HG03108 (cell line): ENCODE measurements around the gene LHPP.

Source experiments
- ATAC-seq: cut with Tn5 transposase; IDR thresholded peaks from one replicate; pipeline ENCODE4 v1.9.1; 2021; ENCODE audit warnings: moderate library complexity; ENCODE audit not compliant: unreplicated experiment

Gene LHPP

GRCh38 chr10:124592101-124592500 lies 130.5 kb downstream of the LHPP start:
- no peak for ATAC-seq

GRCh38 chr10:124592736-124593430 lies 131.3 kb downstream of the LHPP start:
- no peak for ATAC-seq

- ATAC-seq, result no peak
Observed at GRCh38 chr10:124593431-124593985, 131.9 kb downstream of the LHPP start.

- ATAC-seq, result no peak
Observed at GRCh38 chr10:124594240-124594639, 132.6 kb downstream of the LHPP start.

- no peak for ATAC-seq
Observed at GRCh38 chr10:124595143-124595883, 133.7 kb downstream of the LHPP start.

DNA sequence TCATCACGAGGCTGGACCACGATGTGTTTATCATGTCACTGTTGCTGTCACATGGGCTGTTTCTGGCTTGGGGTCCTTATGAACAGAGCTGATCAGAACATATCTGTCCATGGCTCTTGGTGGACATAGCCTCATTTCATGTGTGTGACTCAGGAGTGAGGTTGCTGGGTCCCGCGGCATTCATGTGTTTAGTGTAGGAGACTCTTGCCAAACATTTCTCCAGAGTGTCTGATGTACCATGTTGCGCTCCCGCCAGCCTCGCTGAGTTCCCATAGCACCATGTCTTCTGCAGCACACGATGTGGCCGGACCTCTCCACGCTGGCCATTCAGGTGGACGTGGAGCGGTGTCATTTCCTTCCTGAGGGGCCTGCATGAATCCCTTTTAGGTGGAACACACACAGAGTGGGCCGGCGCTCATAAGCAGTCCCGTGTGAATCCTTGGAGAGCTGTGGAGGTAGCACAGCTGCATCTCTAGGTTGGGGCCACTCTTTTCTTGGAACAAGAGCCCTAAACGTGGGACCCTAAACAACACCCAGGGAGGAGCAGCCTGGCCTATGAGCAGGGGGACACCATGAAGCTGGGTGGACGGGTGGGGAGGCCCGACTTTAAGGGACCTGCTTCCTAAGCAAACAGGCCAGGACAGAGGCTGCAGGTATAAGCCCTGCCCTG lies 134.6 kb downstream of the LHPP start:
- ATAC-seq, result no peak

GRCh38 chr10:124596962-124597845 lies 135.6 kb downstream of the LHPP start:
- ATAC-seq, result no peak

DNA sequence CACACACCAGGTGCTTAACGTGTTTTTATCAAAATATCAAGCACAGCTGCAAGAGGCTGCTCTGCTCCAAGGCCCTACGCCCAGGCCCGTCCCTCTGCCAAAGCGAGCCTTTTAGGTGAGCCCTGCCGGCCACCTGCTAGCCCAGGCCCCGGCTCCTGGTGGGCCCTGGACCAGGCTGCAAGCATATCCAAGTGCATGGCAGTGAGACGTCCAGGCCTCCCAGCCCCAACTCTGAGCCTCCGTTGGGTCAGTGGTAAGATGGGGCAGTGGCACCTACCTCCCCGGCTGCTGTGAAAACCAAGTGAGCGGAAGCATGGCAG lies 136.2 kb downstream of the LHPP start:
- ATAC-seq, result no peak

- no peak for ATAC-seq
Observed at GRCh38 chr10:124598196-124598595, 136.6 kb downstream of the LHPP start.

GRCh38 chr10:124598773-124599587 lies 137.4 kb downstream of the LHPP start:
- no peak for ATAC-seq

DNA sequence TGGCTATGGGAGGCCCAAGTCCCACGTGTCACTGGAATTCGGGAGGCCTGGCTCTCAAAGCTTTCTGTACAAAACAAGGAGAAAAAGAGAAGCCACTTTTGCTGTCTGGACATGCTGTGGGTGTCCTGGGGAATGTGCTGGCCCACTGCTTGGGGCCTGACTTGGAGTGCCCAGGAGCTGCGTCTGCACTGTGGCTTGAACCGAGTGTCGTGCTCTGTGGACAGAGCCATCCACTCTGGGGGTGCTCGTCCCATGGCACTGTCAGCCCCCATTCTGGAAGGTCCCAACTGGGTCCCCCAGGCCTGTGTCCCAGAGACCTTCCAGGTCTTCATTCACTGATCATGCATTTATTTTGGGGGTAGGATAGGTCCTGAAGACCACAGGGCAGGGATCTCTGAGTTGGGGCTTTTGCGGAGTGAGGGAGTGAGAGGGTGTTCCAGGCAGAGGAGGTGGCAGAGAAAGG lies 138.0 kb downstream of the LHPP start:
- no peak for ATAC-seq

DNA sequence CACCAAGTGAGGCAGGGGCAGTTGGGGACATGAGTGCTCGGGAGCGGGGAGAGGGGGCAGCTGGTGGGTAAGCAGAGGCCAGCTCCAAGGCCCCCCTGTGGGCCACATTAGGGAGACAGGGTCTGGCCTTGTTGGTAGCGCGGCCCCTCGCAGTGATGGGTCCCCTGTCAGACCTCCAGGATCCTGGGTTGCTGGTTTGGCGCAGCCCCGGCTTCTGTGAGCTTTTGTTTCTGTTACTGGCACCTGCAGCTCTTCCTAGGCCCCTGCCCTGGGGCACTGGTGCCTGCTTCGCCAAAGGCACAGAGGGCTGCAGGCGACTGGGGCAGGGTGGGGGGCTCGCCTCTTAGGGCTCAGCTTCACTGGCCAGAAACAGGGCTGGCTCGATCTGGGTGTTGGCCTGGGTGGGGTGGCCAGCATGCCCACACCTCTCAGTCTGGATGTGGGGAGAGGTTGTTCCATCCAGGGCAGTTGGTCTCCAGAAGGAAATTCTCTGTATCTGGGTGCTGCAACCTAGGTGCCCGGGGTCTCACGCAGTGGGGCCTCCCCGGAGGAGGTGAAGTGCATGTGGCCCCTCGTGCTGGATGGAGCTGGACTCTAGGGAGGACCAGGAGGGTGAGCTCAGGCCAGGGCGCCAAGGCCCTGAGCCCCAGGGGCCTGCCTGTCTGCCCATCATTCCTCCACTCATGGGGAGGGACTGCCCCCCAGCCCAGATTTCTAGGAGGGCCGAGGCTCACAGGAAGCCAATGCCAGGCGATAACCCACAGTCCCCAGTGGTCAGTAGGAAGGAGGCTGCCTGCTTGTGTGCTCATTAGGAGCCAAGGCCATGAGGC lies 138.6 kb downstream of the LHPP start:
- ATAC-seq, result no peak

- no peak for ATAC-seq
Observed at GRCh38 chr10:124601016-124601415, 139.4 kb downstream of the LHPP start.

DNA sequence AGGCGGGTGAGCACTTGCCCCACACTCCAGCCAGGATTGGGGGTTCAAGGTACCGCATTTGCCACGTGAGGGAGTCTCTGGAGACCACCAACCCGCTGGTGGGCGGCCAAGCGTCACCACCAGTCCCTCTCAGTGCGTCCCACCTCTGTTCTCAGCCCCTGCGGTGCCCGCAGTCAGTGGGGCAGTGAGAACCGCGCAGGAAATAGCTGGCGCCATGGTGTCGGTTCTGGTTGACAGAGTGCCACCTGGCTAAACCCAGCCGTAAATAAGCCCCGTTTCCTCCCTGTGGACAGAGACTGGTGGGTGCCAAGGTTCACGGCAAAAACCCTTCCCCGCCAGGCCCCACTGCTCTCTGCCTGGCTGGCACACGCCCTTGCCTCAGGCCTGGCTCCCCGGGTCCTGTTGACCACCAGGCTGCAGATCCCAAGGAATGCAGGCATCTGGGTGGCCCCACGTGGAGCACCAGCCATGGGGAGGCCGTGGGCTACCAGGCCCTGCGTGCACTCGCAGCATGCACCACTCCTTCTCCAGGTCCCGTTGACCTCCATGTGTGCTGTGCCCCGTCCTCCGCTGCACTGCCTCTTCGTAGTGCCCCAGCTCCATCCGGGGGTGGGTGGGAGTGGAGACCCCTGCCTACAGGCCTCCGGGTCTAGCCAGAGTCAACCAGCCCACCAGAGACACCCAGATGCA lies 140.0 kb downstream of the LHPP start:
- ATAC-seq, result peak; percentile 43

- ATAC-seq, result no peak
Observed at GRCh38 chr10:124602121-124602561, 140.5 kb downstream of the LHPP start.

DNA sequence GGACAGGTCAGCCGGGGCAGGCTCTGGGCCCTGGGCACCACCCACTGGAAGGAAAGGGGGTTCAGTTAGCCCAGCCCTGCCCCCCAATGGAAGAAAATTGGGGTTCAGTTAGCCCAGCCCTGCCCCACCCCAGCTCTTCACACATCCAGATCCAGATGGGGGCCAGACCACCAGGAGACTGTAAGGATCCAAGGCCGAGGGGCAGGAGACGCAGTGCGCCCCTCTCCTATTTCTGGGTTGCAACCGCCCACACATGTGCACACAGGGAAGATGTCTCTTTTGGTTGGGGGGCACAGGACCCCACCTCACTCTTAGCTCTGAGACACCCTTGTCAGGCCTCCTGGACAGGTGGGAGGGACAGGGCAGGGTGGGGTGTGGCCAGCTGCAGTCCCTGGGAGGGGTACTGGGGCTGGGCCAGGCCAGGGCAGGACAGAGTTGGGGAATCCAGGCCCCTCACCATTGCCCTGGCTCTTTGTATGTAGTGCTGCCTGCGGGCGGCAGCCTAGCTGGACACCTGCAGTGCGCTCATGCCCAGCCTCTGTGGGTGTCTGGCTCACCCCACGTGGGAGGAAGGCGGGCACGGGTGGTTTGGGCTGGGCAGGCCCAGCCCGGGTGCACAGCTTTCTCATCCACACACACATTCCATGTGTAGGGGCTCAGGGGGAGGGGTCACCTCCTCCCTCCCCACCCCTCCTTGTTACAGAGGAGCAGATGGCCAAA lies 141.2 kb downstream of the LHPP start:
- ATAC-seq, result no peak

- ATAC-seq, result no peak
Observed at GRCh38 chr10:124603376-124604213, 142.0 kb downstream of the LHPP start.
